Endothelial cell of umbilical vein (primary cell): ENCODE measurements around the gene CLSTN2. TPM values are rescaled to one million over a fixed set of nuclear protein-coding genes. Genes with fewer than 3 reads are reported as not detected.

Experiments
- BruUV-seq: library from RNA; stranded (reverse); fragments of 400-500 nt; replicated peaks from 2 replicates; lab custom pipeline; 2021; lab: Mats Ljungman, UMichigan
- CTCF ChIA-PET: fragments of 300-600, 350-600 bp; sonication (Branson Sonifier 250); formaldehyde crosslinking; loops from one replicate; lab custom pipeline; 2021; ENCODE audit warnings: antibody characterized with exemption, inconsistent platforms; lab: Charles Lee
- POLR2A ChIA-PET: fragments of 300-600, 350-600 bp; sonication (Branson Sonifier 250); formaldehyde crosslinking; loops from one replicate; lab custom pipeline; 2021; ENCODE audit warnings: antibody characterized with exemption, inconsistent platforms; lab: Charles Lee
- DNase-seq: peaks from one replicate; pipeline ENCODE4 v3.0.0-alpha.2; 2011; ENCODE audit warnings: low read depth, low spot score
- FAIRE-seq: peaks from 2 replicates; lab custom pipeline; 2011; peaks lifted over from hg19 to GRCh38; lab: Jason Lieb, UNC
- H2AFZ ChIP-seq: 2 replicates; pipeline ENCODE4 v1.6.0; 2012; ENCODE audit warnings: low read depth, low read length, control low read depth, inconsistent platforms
- H3K27ac ChIP-seq: 2 replicates; pipeline ENCODE4 v1.5.1; 2011; ENCODE audit warnings: low read depth, mild to moderate bottlenecking, control low read depth, low read length, moderate library complexity; ENCODE audit not compliant: insufficient read depth
- H3K27me3 ChIP-seq, 2 experiments: 2 replicates each; pipeline versions ENCODE4 v1.6.0 to v1.6.1; 2011; ENCODE audit warnings: low read length in 2 of 2, mixed read lengths in 1 of 2; ENCODE audit not compliant: control insufficient read depth in 2 of 2, insufficient read depth in 2 of 2
- H3K36me3 ChIP-seq, 2 experiments: 2 replicates in 1 of 2; 3 replicates in 1 of 2; pipeline ENCODE4 v1.5.1; 2011; ENCODE audit warnings: low read length in 2 of 2, mild to moderate bottlenecking in 1 of 2, moderate library complexity in 1 of 2; ENCODE audit not compliant: control insufficient read depth in 2 of 2, insufficient read depth in 2 of 2; ENCODE audit errors: extremely low read depth in 1 of 2
- H3K4me1 ChIP-seq: 3 replicates; pipeline ENCODE4 v1.5.1; 2011; ENCODE audit warnings: mild to moderate bottlenecking, low read length; ENCODE audit not compliant: control insufficient read depth, insufficient read depth; ENCODE audit errors: extremely low read depth
- H3K4me2 ChIP-seq: 2 replicates; pipeline ENCODE4 v1.6.1; 2011; ENCODE audit warnings: low read length, control low read depth, mixed read lengths; ENCODE audit not compliant: insufficient read depth
- H3K4me3 ChIP-seq, 3 experiments: fragments of 200-600 bp in 1 of 3; sonication (generic), shearing (Covaris generic) in 1 of 3; replicated peaks in 1 of 3; 2 replicates each; pipeline ENCODE4 v1.5.1; 2011 to 2016; ENCODE audit warnings: control low read depth in 3 of 3, low read length in 3 of 3, mild to moderate bottlenecking in 2 of 3, inconsistent platforms in 1 of 3, low read depth in 1 of 3, moderate library complexity in 1 of 3; ENCODE audit not compliant: insufficient read depth in 1 of 3
- H3K79me2 ChIP-seq: 2 replicates; pipeline ENCODE4 v1.6.0; 2012; ENCODE audit warnings: low read length, inconsistent platforms; ENCODE audit not compliant: control insufficient read depth, insufficient read depth
- H3K9ac ChIP-seq: replicated peaks from 2 replicates; pipeline ENCODE3; 2011; ENCODE audit warnings: low read length, control low read depth; ENCODE audit not compliant: insufficient read depth; ENCODE audit errors: extremely low read depth
- H3K9me1 ChIP-seq: replicated peaks from 3 replicates; pipeline ENCODE4 v1.6.0; 2011; ENCODE audit warnings: mild to moderate bottlenecking, low read length; ENCODE audit not compliant: control insufficient read depth, insufficient read depth; ENCODE audit errors: extremely low read depth
- H3K9me3 ChIP-seq: replicated peaks from 2 replicates; pipeline ENCODE4 v1.5.1; 2012; ENCODE audit warnings: low read length, inconsistent platforms; ENCODE audit not compliant: control insufficient read depth, insufficient read depth
- H4K20me1 ChIP-seq: replicated peaks from 2 replicates; pipeline ENCODE3; 2011; ENCODE audit warnings: mild to moderate bottlenecking, low read length; ENCODE audit not compliant: control insufficient read depth, insufficient read depth; ENCODE audit errors: extremely low read depth
- FOS ChIP-seq: IDR thresholded peaks from 2 replicates; pipeline ENCODE4 v1.6.1; 2011; ENCODE audit warnings: mild to moderate bottlenecking, low read length, moderate library complexity, borderline replicate concordance; ENCODE audit not compliant: insufficient read depth
- JUN ChIP-seq: IDR thresholded peaks from 2 replicates; pipeline ENCODE4 v1.6.1; 2011; ENCODE audit warnings: borderline replicate concordance, low read depth; ENCODE audit not compliant: insufficient read length, insufficient read depth
- POLR2A ChIP-seq: IDR thresholded peaks from 2 replicates; pipeline ENCODE4 v1.6.1; 2012; ENCODE audit warnings: low read depth, mild to moderate bottlenecking, control low read depth, low read length
- dilution Hi-C: fragments of 300-500 bp; cut with MboI; formaldehyde crosslinking; loops from one replicate; pipeline ENCODE4 v1.15.0; 2019; ENCODE audit warnings: low sequenced_read_pairs; ENCODE audit not compliant: extremely low pct_ligation_motif_present
- intact Hi-C: fragments of 100-400 bp; cut with micrococcal nuclease; formaldehyde crosslinking; loops from one replicate; pipeline ENCODE4 v1.10.0; 2022
- polyA plus RNA-seq, 4 experiments: library from polyadenylated mRNA; depleted of rRNA in 3 of 4; stranded (reverse) in 3 of 4; unstranded in 1 of 4; fragments of >200 nt; gene quantifications; 2 replicates each; pipeline versions ENCODE4 v1.2.1 to v1.2.3, GENCODE V29; 2011 to 2012; ENCODE audit warnings: missing spikeins in 1 of 4
- total RNA-seq: library from RNA; stranded (reverse); gene quantifications from 2 replicates; pipeline ENCODE4 v1.2.3, GENCODE V29; 2021
- TF ChIP-seq, protein P1 (sequence below): IDR thresholded peaks from 2 replicates; pipeline ENCODE4 v1.6.1; 2011; ENCODE audit not compliant: insufficient read depth, insufficient read length

CLSTN2 gene
- total and polyA plus RNA-seq, 2 donors (not counting 3 experiments of a cell fraction or from before 2014, with no cell fraction given): 0.26 to 0.38 TPM

DNA sequence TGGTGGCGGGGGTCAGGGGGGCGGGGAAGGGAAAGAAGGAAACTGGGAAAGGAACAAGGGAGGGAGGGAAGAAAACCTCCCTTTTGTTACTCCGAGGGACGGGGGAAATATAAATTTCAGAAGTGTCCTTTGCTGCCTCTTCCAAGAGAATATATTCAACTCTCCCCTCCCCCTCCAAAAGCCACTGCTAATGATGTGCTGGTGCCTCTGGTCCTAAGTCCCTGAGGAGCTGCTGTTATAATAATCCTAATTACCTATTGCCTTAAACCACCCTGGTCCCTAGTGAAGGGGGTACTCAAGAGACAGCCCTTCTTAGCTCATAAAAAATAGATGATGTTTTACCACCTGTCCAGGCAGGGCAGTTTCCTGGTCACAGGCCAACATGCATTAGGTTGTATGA lies 624.6 kb downstream of the CLSTN2 start:
- H3K36me3 ChIP-seq: no peaks in the 10 kb centered on the region
- no peak for TF ChIP-seq FOS
- no peak for TF ChIP-seq POLR2A
- no peaks in the 10 kb centered on the region for H3K9me1 ChIP-seq
- H3K4me1 ChIP-seq: no peaks in the 10 kb centered on the region
- no peaks in the 10 kb centered on the region for H4K20me1 ChIP-seq
- no TSS peak for BruUV-seq
- no peak overlapping the region for H3K9ac ChIP-seq
- no peaks in the 10 kb centered on the region for H3K9me3 ChIP-seq
- dilution Hi-C loops (no loop called here), intact Hi-C loops (no loop called here)
- H2AFZ ChIP-seq: no peak overlapping the region
- no peaks in the 10 kb centered on the region for H3K79me2 ChIP-seq
- DNase-seq (no peak), FAIRE-seq (no peak)
- no peaks in the 10 kb centered on the region for H3K27me3 ChIP-seq
- H3K4me2 ChIP-seq: no peak overlapping the region
- H3K27ac ChIP-seq: no peak overlapping the region
- POLR2A ChIA-PET: no interaction called here
- no peak overlapping the region for H3K4me3 ChIP-seq
- CTCF ChIA-PET: no interaction called here

DNA sequence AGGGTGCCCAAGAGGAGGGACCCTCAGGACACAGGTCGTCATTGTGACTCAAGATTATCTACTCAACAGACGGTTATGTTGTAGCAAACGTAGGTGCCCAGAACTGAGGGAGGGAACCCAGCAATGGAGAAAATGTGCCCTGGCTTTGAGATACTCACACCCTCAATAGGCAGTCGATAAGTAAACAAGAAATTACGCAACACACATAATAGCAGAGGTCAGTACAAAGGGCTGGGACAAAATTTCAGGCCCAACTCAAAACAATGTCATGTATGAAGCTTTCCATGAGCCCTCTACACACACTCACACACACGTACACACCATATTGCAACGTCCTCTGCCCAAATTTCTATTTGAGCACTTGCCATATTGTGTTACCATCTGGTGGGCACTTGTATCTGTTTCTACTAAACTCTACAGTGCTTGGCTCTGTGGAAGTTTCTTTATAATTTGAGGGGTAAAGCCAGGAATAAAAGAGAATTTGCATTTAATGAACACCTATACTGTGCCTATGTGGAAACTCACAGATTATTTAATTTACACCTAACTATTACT lies 628.3 kb downstream of the CLSTN2 start:
- no peaks in the 10 kb centered on the region for H3K27me3 ChIP-seq
- no peaks in the 10 kb centered on the region for H3K36me3 ChIP-seq
- no peak for FAIRE-seq
- no peaks in the 10 kb centered on the region for H3K79me2 ChIP-seq
- BruUV-seq: no TSS peak
- no peak overlapping the region for H3K27ac ChIP-seq
- TF ChIP-seq FOS (no peak), JUN (no peak)
- TF ChIP-seq, protein P1, sequence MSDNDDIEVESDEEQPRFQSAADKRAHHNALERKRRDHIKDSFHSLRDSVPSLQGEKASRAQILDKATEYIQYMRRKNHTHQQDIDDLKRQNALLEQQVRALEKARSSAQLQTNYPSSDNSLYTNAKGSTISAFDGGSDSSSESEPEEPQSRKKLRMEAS: no peak
- H3K9me1 ChIP-seq: no peaks in the 10 kb centered on the region
- CTCF ChIA-PET: no interaction called here
- H4K20me1 ChIP-seq: no peaks in the 10 kb centered on the region
- DNase-seq: no peak
- dilution Hi-C loops: no loop called here
- no peak overlapping the region for H3K9ac ChIP-seq
- H3K4me2 ChIP-seq: no peak overlapping the region
- intact Hi-C loops: no loop called here
- no peaks in the 10 kb centered on the region for H3K4me1 ChIP-seq
- POLR2A ChIA-PET: no interaction called here
- H2AFZ ChIP-seq: no peak overlapping the region
- no peaks in the 10 kb centered on the region for H3K9me3 ChIP-seq
- no peak overlapping the region for H3K4me3 ChIP-seq
